GM12874 (cell line): ENCODE data around the gene AOPEP.

Experiments
- CTCF ChIP-seq: IDR thresholded peaks from 2 replicates; pipeline ENCODE4 v1.5.1; 2011; ENCODE audit warnings: low read depth, mild to moderate bottlenecking, control low read depth, low read length, moderate library complexity; ENCODE audit not compliant: insufficient read depth

Gene AOPEP

GRCh38 chr9:95129476-95130291, 403.2 kb downstream of the AOPEP start:
- TF ChIP-seq CTCF: no peak

- no peak for TF ChIP-seq CTCF
Observed at GRCh38 chr9:95130484-95130883, 404.0 kb downstream of the AOPEP start.

GRCh38 chr9:95131023-95131943, 404.8 kb downstream of the AOPEP start:
- TF ChIP-seq CTCF: peak; percentile 75

- TF ChIP-seq CTCF: no peak
Observed at GRCh38 chr9:95132366-95133324, 406.1 kb downstream of the AOPEP start.

- no peak for TF ChIP-seq CTCF
Observed at GRCh38 chr9:95133325-95133705, 406.8 kb downstream of the AOPEP start.

- TF ChIP-seq CTCF: no peak
Observed at GRCh38 chr9:95134457-95134881, 408.0 kb downstream of the AOPEP start.
